ENCODE results near the gene ITGB8. TPM values are rescaled to one million over a fixed set of nuclear protein-coding genes. Genes with fewer than 3 reads are reported as not detected.

ITGB8 gene
- total RNA-seq, 1 donor from 2014 or later: 7.9 TPM

- H3K4me1 ChIP-seq: no peaks in the 10 kb centered on the region
- intact Hi-C loops (cut with DNase I): no loop called here
- H3K27me3 ChIP-seq: no peaks in the 10 kb centered on the region
- TF ChIP-seq CTCF (IDR thresholded peaks at IDR 0.05): no peak
- H3K4me3 ChIP-seq: no peak overlapping the region
- DNase-seq (ENCODE audit: low spot score in 2 of 2): no peak
- H3K9me3 ChIP-seq: no peaks in the 10 kb centered on the region
- no peaks in the 10 kb centered on the region for H3K36me3 ChIP-seq
- H3K27ac ChIP-seq: no peak overlapping the region
Observed at GRCh38 chr7:20343941-20344340, 13.2 kb downstream of the ITGB8 start.

GRCh38 chr7:20344396-20344795, 13.7 kb downstream of the ITGB8 start:
- Histone ChIP-seq H3K4me1 (no peaks in the 10 kb centered on the region), H3K27ac (no peak overlapping the region), H3K4me3 (no peak overlapping the region), H3K9me3 (no peaks in the 10 kb centered on the region), H3K36me3 (no peaks in the 10 kb centered on the region), H3K27me3 (no peaks in the 10 kb centered on the region)
- intact Hi-C loops (cut with DNase I): no loop called here
- no peak for DNase-seq (ENCODE audit: low spot score in 2 of 2)
- TF ChIP-seq CTCF (IDR thresholded peaks at IDR 0.05): no peak

- Histone ChIP-seq H3K27ac (no peak overlapping the region), H3K27me3 (no peaks in the 10 kb centered on the region), H3K4me1 (peaks cover 0 to 3% of the 10 kb centered on the region in 2 donors), H3K4me3 (no peak overlapping the region), H3K9me3 (no peaks in the 10 kb centered on the region), H3K36me3 (no peaks in the 10 kb centered on the region)
- no peak for DNase-seq (ENCODE audit: low spot score in 2 of 2)
- TF ChIP-seq CTCF (IDR thresholded peaks at IDR 0.05): no peak
- intact Hi-C loops (cut with DNase I): no loop called here
Observed at GRCh38 chr7:20346577-20346976, 15.9 kb downstream of the ITGB8 start.

GRCh38 chr7:20347680-20348079, 17.0 kb downstream of the ITGB8 start:
- peaks cover 0 to 6% of the 10 kb centered on the region in 2 donors for H3K4me1 ChIP-seq
- intact Hi-C loops (cut with DNase I): no loop called here
- no peak for DNase-seq (ENCODE audit: low spot score in 2 of 2)
- no peak overlapping the region for H3K4me3 ChIP-seq
- no peaks in the 10 kb centered on the region for H3K36me3 ChIP-seq
- no peak overlapping the region for H3K27ac ChIP-seq
- no peaks in the 10 kb centered on the region for H3K27me3 ChIP-seq
- H3K9me3 ChIP-seq: no peaks in the 10 kb centered on the region
- TF ChIP-seq CTCF (IDR thresholded peaks at IDR 0.05): no peak

GRCh38 chr7:20348125-20348807, 17.6 kb downstream of the ITGB8 start:
- H3K4me1 ChIP-seq: peaks cover 0 to 6% of the 10 kb centered on the region in 2 donors
- H3K27ac ChIP-seq: no peak overlapping the region
- H3K27me3 ChIP-seq: no peaks in the 10 kb centered on the region
- no peaks in the 10 kb centered on the region for H3K9me3 ChIP-seq
- intact Hi-C loops (cut with DNase I): no loop called here
- DNase-seq (ENCODE audit: low spot score in 2 of 2): no peak
- H3K36me3 ChIP-seq: no peaks in the 10 kb centered on the region
- no peak for TF ChIP-seq CTCF (IDR thresholded peaks at IDR 0.05)
- H3K4me3 ChIP-seq: no peak overlapping the region

Measured in ascending aorta (tissue), 2 donors.